ENCODE data around the gene ZNF778.
"Not testable (repeated sequence)": the region's sequence is repeated elsewhere in the genome, so short reads cannot be mapped to it uniquely, and the experiment has no call there.

The ZNF778 gene

GRCh38 chr16:89244264-89244663 is 26.8 kb downstream of the ZNF778 start:
- peaks cover 34% of the 10 kb centered on the region for H3K4me1 Mint-ChIP-seq (ENCODE audit: low read depth)
- H3K9me3 Mint-ChIP-seq; H3K4me3 Mint-ChIP-seq; H3K27me3 Mint-ChIP-seq; H3K36me3 Mint-ChIP-seq (ENCODE audit: low read depth); H3K27ac Mint-ChIP-seq: not testable (repeated sequence)

- H3K9me3 Mint-ChIP-seq, result peaks cover under 1% of the 10 kb centered on the region
- no peak overlapping the region for H3K27ac Mint-ChIP-seq
- peaks cover 5% of the 10 kb centered on the region for H3K36me3 Mint-ChIP-seq (ENCODE audit: low read depth)
- H3K27me3 Mint-ChIP-seq, result no peaks in the 10 kb centered on the region
- H3K4me3 Mint-ChIP-seq, result no peak overlapping the region
- H3K4me1 Mint-ChIP-seq (ENCODE audit: low read depth), result peaks cover 33% of the 10 kb centered on the region
Measured at GRCh38 chr16:89244754-89245153, 27.3 kb downstream of the ZNF778 start.

- H3K36me3 Mint-ChIP-seq (ENCODE audit: low read depth), result peaks cover 9% of the 10 kb centered on the region
- H3K4me3 Mint-ChIP-seq, result peak overlapping the region; percentile 70
- H3K9me3 Mint-ChIP-seq, result peaks cover 8% of the 10 kb centered on the region
- peak overlapping the region; percentile 68 for H3K27ac Mint-ChIP-seq
- H3K27me3 Mint-ChIP-seq, result peaks cover 5% of the 10 kb centered on the region
- peaks cover 26% of the 10 kb centered on the region for H3K4me1 Mint-ChIP-seq (ENCODE audit: low read depth)
Measured at GRCh38 chr16:89246383-89246902, 28.9 kb downstream of the ZNF778 start.

- Mint-ChIP-seq H3K4me3 (peak overlapping the region; percentile 70), H3K27ac (peak overlapping the region; percentile 16), H3K36me3 (ENCODE audit: low read depth) (peaks cover 9% of the 10 kb centered on the region), H3K9me3 (peaks cover 8% of the 10 kb centered on the region), H3K27me3 (peaks cover 5% of the 10 kb centered on the region), H3K4me1 (ENCODE audit: low read depth) (peaks cover 22% of the 10 kb centered on the region)
Measured at GRCh38 chr16:89246903-89247733, 29.6 kb downstream of the ZNF778 start.

GRCh38 chr16:89247734-89248075 is 30.2 kb downstream of the ZNF778 start:
- not testable (repeated sequence) for H3K9me3 Mint-ChIP-seq; H3K36me3 Mint-ChIP-seq (ENCODE audit: low read depth); H3K27ac Mint-ChIP-seq; H3K27me3 Mint-ChIP-seq
- peaks cover 16% of the 10 kb centered on the region for H3K4me1 Mint-ChIP-seq (ENCODE audit: low read depth)
- H3K4me3 Mint-ChIP-seq, result peak overlapping the region; percentile 78

- Mint-ChIP-seq H3K4me3 (peak overlapping the region; percentile 78), H3K36me3 (ENCODE audit: low read depth) (peaks cover 9% of the 10 kb centered on the region), H3K4me1 (ENCODE audit: low read depth) (peaks cover 10% of the 10 kb centered on the region), H3K9me3 (peaks cover 8% of the 10 kb centered on the region), H3K27me3 (peaks cover 5% of the 10 kb centered on the region), H3K27ac (no peak overlapping the region)
Measured at GRCh38 chr16:89248196-89248982, 30.9 kb downstream of the ZNF778 start.

- Mint-ChIP-seq H3K9me3 (peaks cover 8% of the 10 kb centered on the region), H3K36me3 (ENCODE audit: low read depth) (peaks cover 9% of the 10 kb centered on the region), H3K27me3 (peaks cover 24% of the 10 kb centered on the region), H3K4me1 (ENCODE audit: low read depth) (peaks cover 21% of the 10 kb centered on the region), H3K27ac (no peak overlapping the region), H3K4me3 (no peak overlapping the region)
Measured at GRCh38 chr16:89253548-89254287, 36.2 kb downstream of the ZNF778 start.

GRCh38 chr16:89256651-89257254 is 39.2 kb downstream of the ZNF778 start:
- no peaks in the 10 kb centered on the region for H3K36me3 Mint-ChIP-seq (ENCODE audit: low read depth)
- H3K4me1 Mint-ChIP-seq (ENCODE audit: low read depth), result peaks cover 21% of the 10 kb centered on the region
- no peaks in the 10 kb centered on the region for H3K9me3 Mint-ChIP-seq
- H3K4me3 Mint-ChIP-seq, result peak overlapping the region; percentile 20
- H3K27ac Mint-ChIP-seq, result peak overlapping the region; percentile 49
- H3K27me3 Mint-ChIP-seq, result peaks cover 19% of the 10 kb centered on the region

GRCh38 chr16:89257281-89257731 is 39.8 kb downstream of the ZNF778 start:
- H3K27me3 Mint-ChIP-seq, result peaks cover 19% of the 10 kb centered on the region
- H3K4me3 Mint-ChIP-seq, result peak overlapping the region; percentile 55
- H3K9me3 Mint-ChIP-seq, result no peaks in the 10 kb centered on the region
- H3K36me3 Mint-ChIP-seq (ENCODE audit: low read depth), result no peaks in the 10 kb centered on the region
- no peak overlapping the region for H3K27ac Mint-ChIP-seq
- peaks cover 21% of the 10 kb centered on the region for H3K4me1 Mint-ChIP-seq (ENCODE audit: low read depth)

GRCh38 chr16:89257757-89258465 is 40.4 kb downstream of the ZNF778 start:
- H3K27ac Mint-ChIP-seq, result no peak overlapping the region
- H3K4me3 Mint-ChIP-seq, result peak overlapping the region; percentile 55
- H3K4me1 Mint-ChIP-seq (ENCODE audit: low read depth), result peaks cover 21% of the 10 kb centered on the region
- no peaks in the 10 kb centered on the region for H3K36me3 Mint-ChIP-seq (ENCODE audit: low read depth)
- peaks cover 19% of the 10 kb centered on the region for H3K27me3 Mint-ChIP-seq
- no peaks in the 10 kb centered on the region for H3K9me3 Mint-ChIP-seq

GRCh38 chr16:89259901-89260300 is 42.4 kb downstream of the ZNF778 start:
- H3K4me3 Mint-ChIP-seq; H3K9me3 Mint-ChIP-seq; H3K27ac Mint-ChIP-seq; H3K36me3 Mint-ChIP-seq (ENCODE audit: low read depth): not testable (repeated sequence)
- H3K4me1 Mint-ChIP-seq (ENCODE audit: low read depth), result peaks cover 21% of the 10 kb centered on the region
- peaks cover 19% of the 10 kb centered on the region for H3K27me3 Mint-ChIP-seq

- Mint-ChIP-seq H3K4me1 (ENCODE audit: low read depth) (peaks cover 13% of the 10 kb centered on the region), H3K9me3 (no peaks in the 10 kb centered on the region), H3K27ac (no peak overlapping the region), H3K36me3 (ENCODE audit: low read depth) (no peaks in the 10 kb centered on the region), H3K27me3 (peaks cover 10% of the 10 kb centered on the region), H3K4me3 (no peak overlapping the region)
Measured at GRCh38 chr16:89261691-89262563, 44.4 kb downstream of the ZNF778 start.

- Mint-ChIP-seq H3K27me3 (no peaks in the 10 kb centered on the region), H3K9me3 (no peaks in the 10 kb centered on the region), H3K36me3 (ENCODE audit: low read depth) (peaks cover 13% of the 10 kb centered on the region), H3K27ac (no peak overlapping the region), H3K4me1 (ENCODE audit: low read depth) (no peaks in the 10 kb centered on the region), H3K4me3 (no peak overlapping the region)
Measured at GRCh38 chr16:89264800-89265550, 47.5 kb downstream of the ZNF778 start.

Measured in stimulated activated naive CD8-positive, alpha-beta T cell treated with anti-CD3 and anti-CD28 coated beads, Interleukin-15, Interleukin-2, amounts not matched to agents 100 ng/mL and 50 ng/mL, for 24 hours (primary cell).